HL-60 (cell line): ENCODE data around the gene PLA2G5.

Experiments
- DNase-seq, 2 experiments: peaks; one replicate each; pipeline ENCODE4 v3.0.0-alpha.2; 2010 to 2020; ENCODE audit warnings: low read depth in 1 of 2, low spot score in 1 of 2
- H3K27ac ChIP-seq: fragments of 250-450 bp; sonication (Bioruptor Pico); replicated peaks from 2 replicates; pipeline ENCODE4 v1.5.1; 2020; ENCODE audit warnings: mild to moderate bottlenecking, moderate library complexity
- H3K27me3 ChIP-seq: fragments of 250-450 bp; sonication (Bioruptor Pico); 2 replicates; pipeline ENCODE4 v1.5.1; 2021; ENCODE audit warnings: mild to moderate bottlenecking, moderate library complexity; ENCODE audit not compliant: insufficient read depth, poor library complexity, severe bottlenecking
- H3K4me3 ChIP-seq: replicated peaks from 2 replicates; pipeline ENCODE4 v1.5.1; 2011; ENCODE audit warnings: mild to moderate bottlenecking, control low read depth, low read length; ENCODE audit not compliant: insufficient read depth
- GABPA ChIP-seq: IDR thresholded peaks from 2 replicates; pipeline ENCODE4 v1.6.1; 2012; ENCODE audit warnings: low read depth
- POLR2AphosphoS5 ChIP-seq: IDR thresholded peaks from 2 replicates; pipeline ENCODE4 v1.6.1; 2012; ENCODE audit warnings: low read depth
- SPI1 ChIP-seq: IDR thresholded peaks from 2 replicates; pipeline ENCODE4 v1.6.1; 2012; ENCODE audit warnings: low read depth, mild to moderate bottlenecking, borderline replicate concordance
- TF ChIP-seq, protein P1 (sequence below): IDR thresholded peaks from one replicate; pipeline ENCODE4 v1.5.1; 2011; ENCODE audit warnings: low read length, control low read depth, inconsistent platforms; ENCODE audit not compliant: insufficient read depth
- TF ChIP-seq, protein P2 (sequence below): IDR thresholded peaks from 2 replicates; pipeline ENCODE4 v1.6.1; 2012; ENCODE audit warnings: low read depth; ENCODE audit not compliant: insufficient replicate concordance

The PLA2G5 gene

DNA sequence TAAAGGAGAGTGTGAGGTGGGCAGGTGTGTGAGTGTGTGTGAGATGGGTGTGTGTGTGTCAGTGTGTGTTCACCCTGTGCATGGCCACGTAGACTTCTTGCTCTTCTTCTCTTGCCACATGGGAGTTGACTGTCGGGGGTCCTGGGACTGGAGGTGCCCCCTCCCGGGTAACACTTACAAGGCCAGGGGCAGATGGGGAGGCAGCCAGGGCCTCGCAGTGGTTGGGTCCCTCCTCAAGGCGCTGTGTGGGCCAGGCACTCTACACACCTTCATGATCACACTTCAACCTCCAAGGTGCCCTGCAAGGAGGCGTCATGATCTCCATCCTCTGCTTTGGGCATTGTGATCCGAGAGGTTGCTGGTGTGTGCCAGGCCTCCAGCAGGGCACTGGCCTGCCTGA is 71.5 kb downstream of the PLA2G5 start:
- TF ChIP-seq POLR2AphosphoS5 (no peak), SPI1 (no peak), GABPA (no peak)
- TF ChIP-seq, protein P1, sequence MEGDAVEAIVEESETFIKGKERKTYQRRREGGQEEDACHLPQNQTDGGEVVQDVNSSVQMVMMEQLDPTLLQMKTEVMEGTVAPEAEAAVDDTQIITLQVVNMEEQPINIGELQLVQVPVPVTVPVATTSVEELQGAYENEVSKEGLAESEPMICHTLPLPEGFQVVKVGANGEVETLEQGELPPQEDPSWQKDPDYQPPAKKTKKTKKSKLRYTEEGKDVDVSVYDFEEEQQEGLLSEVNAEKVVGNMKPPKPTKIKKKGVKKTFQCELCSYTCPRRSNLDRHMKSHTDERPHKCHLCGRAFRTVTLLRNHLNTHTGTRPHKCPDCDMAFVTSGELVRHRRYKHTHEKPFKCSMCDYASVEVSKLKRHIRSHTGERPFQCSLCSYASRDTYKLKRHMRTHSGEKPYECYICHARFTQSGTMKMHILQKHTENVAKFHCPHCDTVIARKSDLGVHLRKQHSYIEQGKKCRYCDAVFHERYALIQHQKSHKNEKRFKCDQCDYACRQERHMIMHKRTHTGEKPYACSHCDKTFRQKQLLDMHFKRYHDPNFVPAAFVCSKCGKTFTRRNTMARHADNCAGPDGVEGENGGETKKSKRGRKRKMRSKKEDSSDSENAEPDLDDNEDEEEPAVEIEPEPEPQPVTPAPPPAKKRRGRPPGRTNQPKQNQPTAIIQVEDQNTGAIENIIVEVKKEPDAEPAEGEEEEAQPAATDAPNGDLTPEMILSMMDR, result no peak
- TF ChIP-seq, protein P2, sequence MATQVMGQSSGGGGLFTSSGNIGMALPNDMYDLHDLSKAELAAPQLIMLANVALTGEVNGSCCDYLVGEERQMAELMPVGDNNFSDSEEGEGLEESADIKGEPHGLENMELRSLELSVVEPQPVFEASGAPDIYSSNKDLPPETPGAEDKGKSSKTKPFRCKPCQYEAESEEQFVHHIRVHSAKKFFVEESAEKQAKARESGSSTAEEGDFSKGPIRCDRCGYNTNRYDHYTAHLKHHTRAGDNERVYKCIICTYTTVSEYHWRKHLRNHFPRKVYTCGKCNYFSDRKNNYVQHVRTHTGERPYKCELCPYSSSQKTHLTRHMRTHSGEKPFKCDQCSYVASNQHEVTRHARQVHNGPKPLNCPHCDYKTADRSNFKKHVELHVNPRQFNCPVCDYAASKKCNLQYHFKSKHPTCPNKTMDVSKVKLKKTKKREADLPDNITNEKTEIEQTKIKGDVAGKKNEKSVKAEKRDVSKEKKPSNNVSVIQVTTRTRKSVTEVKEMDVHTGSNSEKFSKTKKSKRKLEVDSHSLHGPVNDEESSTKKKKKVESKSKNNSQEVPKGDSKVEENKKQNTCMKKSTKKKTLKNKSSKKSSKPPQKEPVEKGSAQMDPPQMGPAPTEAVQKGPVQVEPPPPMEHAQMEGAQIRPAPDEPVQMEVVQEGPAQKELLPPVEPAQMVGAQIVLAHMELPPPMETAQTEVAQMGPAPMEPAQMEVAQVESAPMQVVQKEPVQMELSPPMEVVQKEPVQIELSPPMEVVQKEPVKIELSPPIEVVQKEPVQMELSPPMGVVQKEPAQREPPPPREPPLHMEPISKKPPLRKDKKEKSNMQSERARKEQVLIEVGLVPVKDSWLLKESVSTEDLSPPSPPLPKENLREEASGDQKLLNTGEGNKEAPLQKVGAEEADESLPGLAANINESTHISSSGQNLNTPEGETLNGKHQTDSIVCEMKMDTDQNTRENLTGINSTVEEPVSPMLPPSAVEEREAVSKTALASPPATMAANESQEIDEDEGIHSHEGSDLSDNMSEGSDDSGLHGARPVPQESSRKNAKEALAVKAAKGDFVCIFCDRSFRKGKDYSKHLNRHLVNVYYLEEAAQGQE, result no peak
- H3K27me3 ChIP-seq, result no peaks in the 10 kb centered on the region
- H3K27ac ChIP-seq, result no peak overlapping the region
- DNase-seq, result no peak
- H3K4me3 ChIP-seq, result no peak overlapping the region
